Body of pancreas (tissue), 4 donors: ENCODE results near the gene METTL8. TPM values are rescaled to one million over a fixed set of nuclear protein-coding genes. Genes with fewer than 3 reads are reported as not detected.

Experiments
- ATAC-seq: fragments of 150-250 bp; one replicate; pipeline ENCODE4 v1.9.1; 2016
- DNase-seq, 4 donors: peaks; one replicate each; pipeline ENCODE4 v3.0.0-alpha.2; 2019
- H3K27ac ChIP-seq, 4 donors: fragments of 200-600 bp; sonication (generic); 1 replicate in 3 of 4; 2 replicates in 1 of 4; pipeline versions ENCODE4 v1.5.1 to v1.6.1; 2016 to 2019; ENCODE audit warnings: mild to moderate bottlenecking in 1 of 4, mixed read lengths in 1 of 4, moderate library complexity in 1 of 4
- H3K27me3 ChIP-seq, 2 donors: fragments of 200-600 bp; sonication (generic); one replicate each; pipeline ENCODE4 v1.6.0; 2016; ENCODE audit warnings: mild to moderate bottlenecking in 1 of 2
- H3K36me3 ChIP-seq, 2 donors: fragments of 200-600 bp; sonication (generic); replicated peaks in 1 of 2; 2 replicates each; pipeline ENCODE4 v1.5.1; 2016; ENCODE audit warnings: low read depth in 2 of 2; ENCODE audit not compliant: insufficient read depth in 1 of 2
- H3K4me1 ChIP-seq: fragments of 200-600 bp; sonication (generic); one replicate; pipeline ENCODE4 v1.6.0; 2016
- H3K4me3 ChIP-seq, 2 donors: fragments of 200-600 bp; sonication (generic); 1 replicate in 1 of 2; 2 replicates in 1 of 2; pipeline ENCODE4 v1.5.1; 2016 to 2019
- H3K9me3 ChIP-seq, 3 donors: fragments of 200-600 bp; sonication (generic); 1 replicate in 2 of 3; 2 replicates in 1 of 3; pipeline ENCODE4 v1.5.1; 2016
- CTCF ChIP-seq, 7 experiments: fragments of 450-650 bp in 4 of 7; fragments of 200-600 bp in 3 of 7; sonication (generic) in 3 of 7; IDR thresholded peaks; one replicate each; pipeline ENCODE4 v1.5.1; 2016 to 2019; ENCODE audit warnings: antibody characterized with exemption in 7 of 7
- POLR2A ChIP-seq, 3 donors: fragments of 450-650 bp; IDR thresholded peaks; one replicate each; pipeline ENCODE4 v1.6.1; 2016; ENCODE audit warnings: antibody characterized with exemption in 3 of 3, mild to moderate bottlenecking in 2 of 3
- WGBS, 2 donors: methylation state at CpG; one replicate each; pipeline ENCODE4 v1.1.5; 2017; 5-methylcytosine and 5-hydroxymethylcytosine counted together
- intact Hi-C: fragments of 100-400 bp; cut with DNase I; formaldehyde crosslinking; loops from one replicate; pipeline ENCODE4 v1.15.1; 2023
- total RNA-seq, 2 donors: library from RNA; depleted of rRNA; stranded (reverse); fragments of >200 nt; gene quantifications; one replicate each; pipeline ENCODE4 v1.1.0, GENCODE V29; 2016

METTL8 gene
- total RNA-seq, 2 donors from 2014 or later = 14.8 to 17.4 TPM

GRCh38 chr2:171320731-171321130 lies 113.1 kb downstream of the METTL8 start:
- no peaks in the 10 kb centered on the region for H3K27me3 ChIP-seq
- intact Hi-C loops = no loop called here
- H3K9me3 ChIP-seq = no peaks in the 10 kb centered on the region
- no peaks in the 10 kb centered on the region for H3K36me3 ChIP-seq
- H3K27ac ChIP-seq = no peak overlapping the region
- DNase-seq = no peak
- no peak for ATAC-seq
- TF ChIP-seq CTCF (IDR thresholded peaks at IDR 0.05) (no peak), POLR2A (IDR thresholded peaks at IDR 0.05) (no peak)
- no peaks in the 10 kb centered on the region for H3K4me1 ChIP-seq
- no peak overlapping the region for H3K4me3 ChIP-seq

GRCh38 chr2:171320208-171320621 lies 113.6 kb downstream of the METTL8 start:
- H3K4me1 ChIP-seq = no peaks in the 10 kb centered on the region
- intact Hi-C loops = no loop called here
- ATAC-seq = no peak

GRCh38 chr2:171319164-171319810 lies 114.5 kb downstream of the METTL8 start:
- ATAC-seq = no peak
- no peak overlapping the region for H3K27ac ChIP-seq
- WGBS, 2 donors = 68 to 78% methylated on average over 12 of the region's 12 CpGs

More at GRCh38 chr2:171320208-171320621, 113.6 kb downstream of the METTL8 start:
- TF ChIP-seq POLR2A (IDR thresholded peaks at IDR 0.05) (no peak), CTCF (IDR thresholded peaks at IDR 0.05) (no peak)
- no peaks in the 10 kb centered on the region for H3K36me3 ChIP-seq
- 87% methylated on average over 5 of the region's 5 CpGs for WGBS, 2 donors
- H3K4me3 ChIP-seq = no peak overlapping the region
- no peaks in the 10 kb centered on the region for H3K9me3 ChIP-seq
- no peak for DNase-seq
- H3K27ac ChIP-seq = no peak overlapping the region
- H3K27me3 ChIP-seq = no peaks in the 10 kb centered on the region

GRCh38 chr2:171318463-171318934 lies 115.3 kb downstream of the METTL8 start:
- Histone ChIP-seq H3K9me3 (no peaks in the 10 kb centered on the region), H3K4me3 (no peak overlapping the region), H3K4me1 (no peaks in the 10 kb centered on the region), H3K27ac (no peak overlapping the region), H3K36me3 (no peaks in the 10 kb centered on the region), H3K27me3 (no peaks in the 10 kb centered on the region)
- DNase-seq (no peak), ATAC-seq (no peak)
- 61 to 62% methylated on average over 6 of the region's 6 CpGs for WGBS, 2 donors
- intact Hi-C loops = no loop called here
- no peak for TF ChIP-seq POLR2A (IDR thresholded peaks at IDR 0.05)
- TF ChIP-seq CTCF (IDR thresholded peaks at IDR 0.05) = no peak

More at GRCh38 chr2:171319164-171319810, 114.5 kb downstream of the METTL8 start:
- no peaks in the 10 kb centered on the region for H3K4me1 ChIP-seq
- TF ChIP-seq CTCF (IDR thresholded peaks at IDR 0.05) (no peak), POLR2A (IDR thresholded peaks at IDR 0.05) (no peak)
- no peak overlapping the region for H3K4me3 ChIP-seq
- H3K36me3 ChIP-seq = no peaks in the 10 kb centered on the region
- intact Hi-C loops = no loop called here
- no peak for DNase-seq
- H3K27me3 ChIP-seq = no peaks in the 10 kb centered on the region
- H3K9me3 ChIP-seq = no peaks in the 10 kb centered on the region
